ENCODE results near the gene TCEA3. TPM values are rescaled to one million over a fixed set of nuclear protein-coding genes. Genes with fewer than 3 reads are reported as not detected.

Gene TCEA3
- total and polyA plus RNA-seq, 9 donors: 42.0 to 153 (median 73.8) TPM

- Histone ChIP-seq H3K4me3 (no peak overlapping the region), H3K27ac (no peak overlapping the region), H3K27me3 (no peaks in the 10 kb centered on the region), H3K9me3 (no peaks in the 10 kb centered on the region), H3K4me1 (ENCODE audit: insufficient read depth) (peaks cover 16% of the 10 kb centered on the region), H3K36me3 (no peaks in the 10 kb centered on the region)
- 95% methylated on average over 7 of the region's 7 CpGs for WGBS, 3 donors
- no peak for TF ChIP-seq CTCF (IDR thresholded peaks at IDR 0.05)
- TF ChIP-seq EP300 (IDR thresholded peaks at IDR 0.05): no peak
- no peak for TF ChIP-seq POLR2A (IDR thresholded peaks at IDR 0.05)
- DNase-seq: no peak
- intact Hi-C loops (cut with DNase I): no loop called here
Measured at GRCh38 chr1:23397908-23398307, 26.6 kb downstream of the TCEA3 start.

GRCh38 chr1:23396380-23396779, 28.2 kb downstream of the TCEA3 start:
- peaks cover 16% of the 10 kb centered on the region for H3K4me1 ChIP-seq (ENCODE audit: insufficient read depth)
- no peak for TF ChIP-seq EP300 (IDR thresholded peaks at IDR 0.05)
- no peak for TF ChIP-seq CTCF (IDR thresholded peaks at IDR 0.05)
- no peak for TF ChIP-seq POLR2A (IDR thresholded peaks at IDR 0.05)
- no peak overlapping the region for H3K27ac ChIP-seq
- H3K36me3 ChIP-seq: no peaks in the 10 kb centered on the region
- H3K27me3 ChIP-seq: no peaks in the 10 kb centered on the region
- H3K9me3 ChIP-seq: no peaks in the 10 kb centered on the region
- no peak overlapping the region for H3K4me3 ChIP-seq
- intact Hi-C loops (cut with DNase I): no loop called here
- WGBS, 3 donors: 90 to 97% (median 96%) methylated on average over 2 of the region's 2 CpGs
- no peak for DNase-seq

- Histone ChIP-seq H3K9me3 (no peaks in the 10 kb centered on the region), H3K4me1 (ENCODE audit: insufficient read depth) (peaks cover 16% of the 10 kb centered on the region), H3K27ac (peak overlapping the region in 1 of 2 donors; percentile 95), H3K4me3 (no peak overlapping the region), H3K27me3 (no peaks in the 10 kb centered on the region), H3K36me3 (no peaks in the 10 kb centered on the region)
- intact Hi-C loops (cut with DNase I): no loop called here
- TF ChIP-seq POLR2A (IDR thresholded peaks at IDR 0.05) (no peak), CTCF (IDR thresholded peaks at IDR 0.05) (no peak), EP300 (IDR thresholded peaks at IDR 0.05) (no peak)
- no peak for DNase-seq
- 87 to 92% (median 91%) methylated on average over 4 of the region's 4 CpGs for WGBS, 3 donors
Measured at GRCh38 chr1:23395849-23396248, 28.7 kb downstream of the TCEA3 start.

- TF ChIP-seq EP300 (IDR thresholded peaks at IDR 0.05): no peak
- TF ChIP-seq POLR2A (IDR thresholded peaks at IDR 0.05): no peak
- TF ChIP-seq CTCF (IDR thresholded peaks at IDR 0.05): peak in 1 of 3 donors; percentile 0
- intact Hi-C loops (cut with DNase I): no loop called here
- Histone ChIP-seq H3K27ac (peak overlapping the region; percentile 58 to 95), H3K4me3 (no peak overlapping the region), H3K36me3 (no peaks in the 10 kb centered on the region), H3K9me3 (no peaks in the 10 kb centered on the region), H3K27me3 (no peaks in the 10 kb centered on the region), H3K4me1 (ENCODE audit: insufficient read depth) (peaks cover 19% of the 10 kb centered on the region)
- 21 to 23% (median 22%) methylated on average over 8 of the region's 8 CpGs for WGBS, 3 donors
- DNase-seq: no peak
Measured at GRCh38 chr1:23395154-23395724, 29.3 kb downstream of the TCEA3 start.

Data from ovary (tissue), 9 donors.